Right ventricle myocardium inferior (tissue), 1 donor: ENCODE data around the gene IL1RL2. TPM values are rescaled to one million over a fixed set of nuclear protein-coding genes. Genes with fewer than 3 reads are reported as not detected.
A peak's percentile ranks its signal among the peaks of the same experiment; 100 is the strongest.

Experiments
- ATAC-seq: fragments of 200-7000 bp; cut with Tn5 transposase; one replicate; pipeline ENCODE4 v1.9.1; 2020; ENCODE audit warnings: mild to moderate bottlenecking, moderate library complexity
- DNase-seq: peaks from one replicate; pipeline ENCODE4 v3.0.0; 2021; ENCODE audit errors: missing footprints
- intact Hi-C: fragments of 100-400 bp; cut with DNase I; formaldehyde crosslinking; loops from one replicate; pipeline ENCODE4 v1.11.0; 2022
- long read RNA-seq: library from polyadenylated mRNA; unstranded; transcript quantifications from one replicate; pipeline ENCODE4 v2.0.0, GENCODE V29; 2021
- total RNA-seq: library from RNA; stranded (reverse); fragmentation: NEBNext Ultra II Directional; extraction: Animal tissue kit (Norgen Biotek cat#: 25700); gene quantifications from one replicate; pipeline ENCODE4 v1.2.1, GENCODE V29; 2021
- donor health status: DM: no; HTN: yes; CAD: no; lungs with severe emphysema.

Gene IL1RL2
- total RNA-seq = not detected
- long read RNA-seq = 0 reads

DNA sequence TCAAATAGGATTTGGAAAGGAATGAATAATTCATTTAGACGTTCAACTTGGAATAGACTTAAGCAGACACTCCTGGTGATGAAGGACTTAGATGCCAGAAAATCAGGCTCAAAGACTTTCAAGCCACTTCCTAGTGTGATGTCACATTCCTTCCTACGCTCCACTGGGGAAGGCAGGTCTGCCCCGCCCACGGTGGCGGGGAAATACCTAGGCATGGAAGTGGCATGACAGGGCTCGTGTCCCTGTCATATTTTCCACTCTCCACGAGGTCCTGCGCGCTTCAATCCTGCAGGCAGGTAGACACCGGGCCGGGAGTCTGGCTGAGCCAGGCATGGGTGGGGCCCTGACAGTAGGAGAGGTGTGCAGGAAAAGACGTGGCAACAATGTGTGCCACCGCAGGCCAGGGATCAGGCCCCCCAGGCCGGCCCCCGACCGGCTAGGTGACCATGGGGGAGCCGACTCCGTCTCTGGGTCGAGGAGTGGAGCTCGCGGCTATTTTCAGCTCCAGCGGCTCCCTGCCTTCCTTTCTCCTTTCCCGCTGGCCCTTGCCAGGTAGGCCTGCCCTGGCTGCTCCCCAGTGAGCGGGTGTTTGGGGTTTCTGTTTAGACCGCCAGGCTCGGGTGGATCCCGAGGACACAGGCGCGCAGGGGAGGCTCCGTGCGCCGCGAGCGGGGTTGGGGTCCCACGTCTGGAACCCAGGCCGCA is at the start of gene IL1RL2:
IL1RL2 (plus strand) TSS at position 233 of the 705 bp plus-strand sequence. CDS start 845 bp downstream, outside the sequence.
- peak; percentile 6 for ATAC-seq
- intact Hi-C loops = loop anchor here (5.0 kb wide), 1 partner anchor 55 kb away; no protein-coding TSS in a partner anchor
- no peak for DNase-seq

DNA sequence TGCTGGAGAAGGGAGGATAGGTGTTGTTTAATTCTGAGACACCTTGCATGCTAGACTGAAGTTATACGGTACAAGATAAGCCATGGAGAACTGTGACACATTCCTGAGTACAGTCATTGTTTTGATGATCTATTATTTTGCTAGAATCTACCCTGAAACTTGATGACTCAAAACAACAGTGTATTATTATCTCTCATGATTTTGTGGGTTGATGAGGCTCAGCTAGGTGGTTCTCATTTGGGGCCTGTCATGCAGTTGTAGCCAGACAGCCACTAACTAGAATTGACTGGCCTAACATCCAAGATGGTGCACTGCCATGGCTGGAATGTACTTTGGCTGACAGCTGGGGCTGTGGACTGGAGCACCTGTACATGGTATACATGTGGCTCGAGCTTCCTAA is 49.7 kb upstream of the IL1RL2 start:
- ATAC-seq (no peak), DNase-seq (no peak)
- intact Hi-C loops = no loop called here

DNA sequence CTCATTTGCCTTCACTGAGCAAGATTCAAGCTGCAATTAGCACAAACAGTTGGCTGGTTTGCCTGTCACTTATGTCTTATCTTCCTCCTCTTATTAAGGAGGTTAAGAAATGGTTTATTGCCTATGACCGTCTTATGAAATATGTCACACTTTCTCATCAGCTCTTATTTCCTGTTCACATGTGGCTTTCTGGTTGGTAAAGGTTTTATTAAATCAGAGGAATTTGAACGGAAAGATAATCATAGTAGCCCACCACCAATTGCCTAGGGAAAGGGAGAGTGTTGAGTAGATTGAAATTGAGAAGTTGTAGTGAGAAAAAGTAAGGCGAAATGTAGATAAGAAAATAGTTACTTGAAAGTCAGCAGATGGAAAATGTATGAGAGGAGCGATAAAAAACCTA is 48.5 kb upstream of the IL1RL2 start:
- no peak for ATAC-seq
- intact Hi-C loops = no loop called here
- DNase-seq = no peak

DNA sequence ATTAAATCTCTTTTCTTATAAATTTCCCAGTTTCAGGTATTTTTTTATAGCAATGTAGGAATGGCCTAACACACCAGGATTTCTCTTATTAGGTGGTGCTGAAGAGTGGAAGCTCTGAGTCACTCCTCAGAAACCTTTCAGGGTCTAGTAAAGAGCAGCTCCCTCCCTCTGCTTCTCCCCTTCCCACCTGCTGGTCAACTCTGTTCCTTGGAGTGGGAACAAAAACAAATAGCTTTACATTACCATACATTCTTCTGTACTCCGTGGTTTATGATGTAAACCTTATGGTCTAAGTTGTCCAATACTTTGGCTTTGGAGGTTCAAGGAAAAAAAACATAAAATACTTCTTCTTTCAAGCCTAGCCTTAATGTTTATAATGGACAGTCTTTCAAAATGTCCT is 47.0 kb upstream of the IL1RL2 start:
- intact Hi-C loops = loop anchor here (5.0 kb wide), 2 partner anchors 38 to 68 kb away; no protein-coding TSS in a partner anchor

DNA sequence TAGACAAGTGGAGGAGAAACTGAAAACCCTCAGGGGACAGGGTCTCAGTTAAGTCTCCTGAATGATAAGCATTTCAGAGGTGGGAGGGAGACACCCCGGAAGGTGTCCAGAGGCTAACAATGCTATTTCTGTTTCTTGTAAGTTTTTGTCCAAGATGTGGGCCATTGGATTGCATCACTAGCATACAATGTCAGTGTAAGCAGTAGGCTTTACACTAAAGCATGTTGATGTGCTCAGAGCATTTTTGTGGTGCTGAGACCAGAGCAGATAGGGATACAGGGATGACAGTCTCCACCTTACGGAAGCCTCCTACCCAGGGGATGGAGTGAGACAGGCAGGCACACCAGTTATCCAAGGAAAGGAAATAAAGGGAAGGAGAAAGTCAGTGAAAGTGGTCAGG is 46.4 kb upstream of the IL1RL2 start:
- DNase-seq = no peak
- intact Hi-C loops = loop anchor here (5.0 kb wide), 2 partner anchors 38 to 68 kb away; no protein-coding TSS in a partner anchor
- ATAC-seq = no peak

More for the DNA sequence above, 47.0 kb upstream of the IL1RL2 start:
- DNase-seq (no peak), ATAC-seq (no peak)

DNA sequence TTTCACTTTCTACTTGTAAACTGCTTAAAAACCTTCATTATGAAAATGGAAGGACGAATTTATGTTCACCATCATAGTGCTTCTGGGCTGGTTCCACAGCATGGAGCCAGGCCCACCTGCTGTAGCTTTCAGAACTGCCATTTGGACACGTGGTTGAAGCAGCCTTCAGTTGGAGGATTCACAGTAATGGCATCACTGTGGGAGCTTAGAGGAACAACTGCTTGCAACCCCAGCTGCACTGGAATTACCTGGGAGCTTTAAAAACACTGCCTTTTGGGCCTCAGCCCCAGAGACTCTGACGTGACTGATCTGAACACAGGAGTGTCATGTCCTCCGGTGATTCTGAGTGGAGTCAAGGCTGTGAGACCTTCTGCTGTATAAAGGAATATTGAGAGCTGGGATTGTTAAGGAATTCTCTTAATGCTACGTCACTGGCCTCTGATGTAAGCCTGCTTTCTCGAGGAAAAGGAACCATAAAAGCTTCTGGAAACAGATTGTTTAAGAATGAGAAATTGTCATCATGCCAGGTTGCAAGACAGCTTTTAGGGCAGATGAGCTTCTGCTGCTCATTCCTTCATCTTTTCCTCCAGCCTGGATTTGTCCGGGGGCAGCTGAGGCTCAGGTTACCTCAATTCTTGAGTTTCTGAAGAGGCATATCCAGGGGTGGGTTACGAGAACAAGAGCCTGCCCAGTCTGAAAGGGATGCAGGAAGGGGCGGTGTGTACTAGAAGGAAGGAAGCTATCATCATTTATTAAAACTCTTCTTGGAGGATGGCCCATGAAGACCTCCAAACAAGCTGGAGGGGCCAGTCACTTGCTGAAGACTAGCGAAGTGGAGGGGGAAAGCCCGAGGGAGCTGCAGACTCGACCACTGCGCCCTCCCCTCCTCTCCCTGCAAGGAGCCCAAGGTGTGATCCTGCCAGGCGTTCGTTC is 45.5 kb upstream of the IL1RL2 start:
- intact Hi-C loops = loop anchor here (5.0 kb wide), 2 partner anchors 39 to 69 kb away; no protein-coding TSS in a partner anchor
- no peak for ATAC-seq
- no peak for DNase-seq

DNA sequence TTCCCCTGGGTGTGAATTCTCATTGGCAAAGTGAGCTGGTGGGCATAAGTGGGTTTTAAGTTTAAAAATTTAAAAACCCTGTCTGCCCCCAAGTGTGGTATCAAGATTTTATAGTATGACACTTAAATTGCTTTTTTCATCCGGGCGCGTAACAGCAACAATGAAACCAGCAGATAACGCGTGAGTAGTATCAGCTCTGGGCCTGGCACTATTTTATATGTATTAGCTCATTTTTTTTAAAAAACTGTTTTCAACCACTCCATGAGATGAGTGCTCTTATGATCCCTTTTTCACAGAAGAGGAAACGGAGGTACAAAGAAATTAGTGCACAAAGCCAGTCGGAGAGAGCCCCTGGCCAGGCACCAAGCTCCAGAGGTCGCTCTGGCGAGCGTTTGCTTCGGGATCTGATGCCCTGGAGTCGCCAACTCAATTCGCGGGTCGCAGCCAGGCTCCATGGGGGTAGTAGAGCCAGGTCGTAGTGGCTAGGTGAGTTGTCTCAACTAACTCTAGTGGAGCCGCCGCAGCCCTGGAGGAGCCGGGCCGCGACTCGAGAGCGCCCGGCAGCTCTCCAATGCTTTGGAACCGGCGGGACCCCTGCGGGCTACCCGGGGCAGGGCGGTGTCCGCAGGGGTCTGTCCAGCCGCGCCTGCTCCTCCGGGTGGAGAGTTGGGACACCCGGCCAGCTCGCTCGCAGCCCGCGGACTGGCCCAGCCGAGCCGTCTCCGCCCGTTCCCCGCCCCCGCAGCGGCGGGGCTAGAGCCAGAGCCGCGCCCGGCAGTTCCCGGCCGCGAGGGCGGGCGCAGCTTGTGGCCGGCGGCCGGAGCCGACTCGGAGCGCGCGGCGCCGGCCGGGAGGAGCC is 44.6 kb upstream of the IL1RL2 start, which contains the start of gene IL1R1:
IL1R1 (plus strand) TSS at position 777 of the 859 bp plus-strand sequence. CDS start 14,979 bp downstream, outside the sequence.
- intact Hi-C loops = loop anchor here (5.0 kb wide), 2 partner anchors 40 to 70 kb away; no protein-coding TSS in a partner anchor
- ATAC-seq (peak; percentile 94), DNase-seq (peak; percentile 92)

DNA sequence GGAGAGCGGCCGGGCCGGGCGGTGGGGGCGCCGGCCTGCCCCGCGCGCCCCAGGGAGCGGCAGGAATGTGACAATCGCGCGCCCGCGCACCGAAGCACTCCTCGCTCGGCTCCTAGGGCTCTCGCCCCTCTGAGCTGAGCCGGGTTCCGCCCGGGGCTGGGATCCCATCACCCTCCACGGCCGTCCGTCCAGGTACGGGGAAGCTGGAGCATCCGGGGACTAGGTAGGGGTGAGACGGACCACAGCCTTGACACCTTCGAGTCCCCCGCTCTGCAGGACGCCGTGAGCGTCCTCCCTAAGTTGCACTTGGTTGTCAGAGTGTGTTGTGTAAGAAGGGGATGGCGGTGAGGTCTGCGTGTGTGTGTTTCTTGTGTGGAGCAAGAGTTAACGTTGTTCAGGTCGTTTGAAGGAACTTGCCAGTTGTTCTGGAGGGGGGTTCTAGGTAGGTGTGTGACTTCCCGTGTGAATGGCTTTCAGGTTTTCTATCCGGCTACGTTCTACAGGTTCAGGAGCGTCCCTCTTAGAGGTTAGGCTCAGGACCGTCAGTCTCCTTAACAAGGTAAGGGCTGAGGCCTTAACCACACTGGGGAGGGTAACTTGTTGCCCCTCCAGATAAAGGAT is 43.9 kb upstream of the IL1RL2 start:
- peak; percentile 80 for DNase-seq
- intact Hi-C loops = loop anchor here (5.0 kb wide), 2 partner anchors 41 to 71 kb away; no protein-coding TSS in a partner anchor

DNA sequence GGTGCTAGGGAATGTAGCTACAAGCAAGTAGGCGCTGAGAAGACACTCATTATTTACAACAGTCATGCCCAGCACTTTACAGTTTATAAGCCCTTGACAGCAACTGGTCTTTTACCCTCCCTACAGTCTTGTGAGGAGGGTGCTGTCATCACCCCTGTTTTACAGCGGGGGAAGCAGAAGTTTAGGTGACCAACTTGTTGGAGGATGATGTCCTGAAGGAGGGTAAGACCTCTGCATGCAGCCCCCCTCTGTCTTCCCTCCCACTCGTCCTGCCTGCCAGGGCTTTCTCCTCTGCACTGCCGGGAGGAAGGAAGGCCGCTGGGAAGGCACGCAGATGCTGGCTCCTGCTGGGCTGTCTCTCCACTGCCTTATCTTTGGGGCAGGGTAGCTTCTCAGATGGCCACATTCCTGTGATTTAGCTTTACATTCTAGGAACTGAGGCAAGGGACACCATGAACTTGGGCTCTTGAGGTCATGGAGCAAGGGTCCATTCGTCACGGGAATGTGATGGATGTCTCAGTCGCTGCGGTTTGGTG is 43.3 kb upstream of the IL1RL2 start:
- intact Hi-C loops = loop anchor here (5.0 kb wide), 2 partner anchors 41 to 71 kb away; no protein-coding TSS in a partner anchor
- no peak for DNase-seq
- peak; percentile 26 for ATAC-seq

More for the DNA sequence above, 43.9 kb upstream of the IL1RL2 start:
- ATAC-seq = no peak

DNA sequence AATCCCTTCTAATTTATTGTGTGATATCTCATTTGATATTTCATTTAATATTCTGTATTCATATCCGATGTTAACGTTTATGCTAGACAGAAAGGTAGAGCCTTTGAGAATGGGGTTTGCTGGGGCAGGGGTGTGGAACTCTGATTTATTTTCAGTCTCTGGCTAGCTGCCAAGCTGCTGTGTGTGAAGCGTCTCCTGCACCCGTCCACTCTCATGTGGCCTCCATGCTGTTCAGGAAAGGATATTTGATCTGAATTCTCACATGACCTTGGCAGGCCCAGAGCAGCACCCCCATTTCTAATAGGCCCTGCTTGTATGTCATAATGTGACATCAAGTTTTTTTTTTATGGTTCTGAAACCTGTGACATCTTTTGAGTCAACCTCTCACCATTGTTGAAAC is 42.7 kb upstream of the IL1RL2 start:
- intact Hi-C loops = loop anchor here (5.0 kb wide), 2 partner anchors 42 to 72 kb away; no protein-coding TSS in a partner anchor
- ATAC-seq (no peak), DNase-seq (no peak)

DNA sequence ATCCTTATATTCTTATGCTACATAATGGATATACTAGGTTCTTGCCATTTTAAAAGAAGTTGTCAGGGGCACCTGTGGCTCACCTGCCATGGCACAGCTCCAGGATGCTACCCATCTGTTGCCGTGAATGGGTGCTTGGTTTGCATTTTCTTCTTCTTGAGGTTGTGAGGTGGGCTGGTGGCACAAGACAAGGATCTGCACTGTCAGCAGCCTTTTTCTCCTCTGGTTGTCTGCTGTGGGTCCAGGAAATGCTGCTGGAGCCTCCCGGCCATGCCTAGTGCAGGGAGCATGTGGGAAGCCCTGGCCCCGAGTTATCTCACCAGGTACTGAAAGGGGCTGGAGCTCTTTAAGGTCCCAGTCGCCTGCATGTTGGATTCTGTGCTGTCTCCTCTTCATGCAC is 41.7 kb upstream of the IL1RL2 start:
- DNase-seq (no peak), ATAC-seq (no peak)
- intact Hi-C loops = no loop called here

DNA sequence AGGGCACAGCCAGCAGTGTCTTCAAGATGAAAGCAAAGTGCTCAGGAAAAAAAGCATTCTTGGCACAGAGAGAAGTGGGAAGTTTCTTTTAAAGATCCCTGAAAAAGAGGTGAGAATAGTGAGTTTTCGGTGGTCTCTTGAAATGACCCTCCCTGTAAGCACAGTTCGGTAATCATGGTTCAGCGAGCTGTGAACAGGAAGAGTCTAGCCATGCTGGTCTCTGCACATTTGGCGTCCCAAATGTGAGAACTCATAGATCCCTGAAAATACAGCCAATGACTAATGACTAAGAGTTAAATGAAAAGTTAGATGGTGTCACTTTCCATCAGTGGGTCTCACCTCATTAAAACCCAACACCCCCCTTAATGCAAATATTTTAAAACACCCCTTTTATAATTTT is 40.9 kb upstream of the IL1RL2 start:
- intact Hi-C loops = no loop called here
- no peak for DNase-seq

DNA sequence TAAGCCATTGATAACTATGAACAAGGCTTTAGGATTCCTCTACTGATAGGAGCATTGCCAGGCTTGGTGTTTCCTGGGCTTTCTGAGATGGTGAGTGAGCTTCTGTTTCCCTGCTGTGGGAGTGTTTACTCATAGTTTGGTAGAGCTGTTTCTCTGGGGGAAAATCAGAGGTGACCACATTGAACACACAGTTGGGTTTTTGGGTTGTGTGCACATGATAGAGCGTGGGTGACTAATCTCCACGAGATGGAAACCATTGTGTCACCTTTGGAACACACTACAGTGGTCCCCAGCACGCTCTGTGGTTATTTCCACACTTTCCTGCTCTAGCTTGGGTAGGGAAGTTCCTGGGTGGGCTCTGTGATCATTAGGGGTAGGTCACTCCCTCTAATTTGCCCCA is 38.9 kb upstream of the IL1RL2 start:
- DNase-seq (no peak), ATAC-seq (no peak)
- intact Hi-C loops = no loop called here

More for the DNA sequence above, 40.9 kb upstream of the IL1RL2 start:
- ATAC-seq = no peak

DNA sequence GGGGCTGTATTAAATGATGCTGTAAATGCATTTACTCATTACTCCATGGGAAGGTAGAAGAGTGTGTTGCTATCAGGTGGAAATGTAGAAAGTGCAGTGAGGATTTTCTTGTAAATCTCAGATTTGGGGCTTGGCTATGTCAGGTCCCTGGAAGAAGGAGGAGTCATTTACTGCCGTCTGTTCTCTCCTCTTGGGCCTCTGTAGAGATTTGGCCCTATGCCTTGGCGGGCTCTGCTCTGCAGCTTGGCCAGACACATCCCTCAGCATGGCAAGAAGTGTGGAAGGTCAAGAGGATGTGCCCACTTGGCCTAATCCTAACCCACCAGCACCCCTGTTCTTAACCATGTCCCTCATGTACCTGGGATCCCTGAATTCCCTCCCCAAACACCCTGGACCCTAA is 37.6 kb upstream of the IL1RL2 start:
- ATAC-seq (no peak), DNase-seq (no peak)
- intact Hi-C loops = no loop called here

DNA sequence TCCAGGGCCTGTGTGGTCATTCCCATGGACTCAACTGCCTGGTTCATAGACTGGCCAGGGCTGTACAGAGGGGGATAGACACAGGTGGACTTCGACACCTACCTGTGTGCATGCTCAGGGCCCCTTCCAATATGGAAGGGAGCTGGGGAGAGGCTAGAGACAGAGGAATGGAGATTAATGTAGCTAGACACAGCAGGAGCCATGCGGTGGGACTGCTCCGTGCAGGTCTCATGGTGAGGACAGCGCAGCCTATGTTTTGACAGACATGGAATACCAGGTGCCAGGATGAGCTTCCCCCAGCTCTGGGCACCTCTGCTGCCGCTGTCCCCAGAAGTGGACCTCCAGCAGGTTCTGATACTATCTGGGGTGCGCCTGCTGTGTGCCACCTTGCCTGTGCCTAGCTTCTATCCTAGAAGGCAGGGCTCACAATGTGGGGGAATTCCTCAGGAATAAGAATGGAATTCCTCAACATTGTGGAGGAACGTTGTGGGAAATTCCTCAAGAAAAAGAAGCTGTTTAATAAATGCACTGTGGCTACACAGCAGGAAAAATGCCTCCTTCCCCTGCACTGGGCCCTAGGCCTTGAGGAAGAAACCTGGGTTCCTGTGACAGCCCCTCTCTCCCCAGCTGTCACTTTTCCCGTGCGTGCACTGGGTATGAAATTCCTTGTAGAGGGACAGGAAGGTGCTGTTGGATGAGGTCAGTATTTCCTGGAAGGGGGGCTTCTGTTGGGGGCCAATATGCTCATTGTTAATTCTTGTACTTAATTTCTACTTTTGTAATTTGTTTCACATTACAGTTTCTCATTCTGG is 37.0 kb upstream of the IL1RL2 start:
- ATAC-seq (no peak), DNase-seq (no peak)
- intact Hi-C loops = no loop called here

DNA sequence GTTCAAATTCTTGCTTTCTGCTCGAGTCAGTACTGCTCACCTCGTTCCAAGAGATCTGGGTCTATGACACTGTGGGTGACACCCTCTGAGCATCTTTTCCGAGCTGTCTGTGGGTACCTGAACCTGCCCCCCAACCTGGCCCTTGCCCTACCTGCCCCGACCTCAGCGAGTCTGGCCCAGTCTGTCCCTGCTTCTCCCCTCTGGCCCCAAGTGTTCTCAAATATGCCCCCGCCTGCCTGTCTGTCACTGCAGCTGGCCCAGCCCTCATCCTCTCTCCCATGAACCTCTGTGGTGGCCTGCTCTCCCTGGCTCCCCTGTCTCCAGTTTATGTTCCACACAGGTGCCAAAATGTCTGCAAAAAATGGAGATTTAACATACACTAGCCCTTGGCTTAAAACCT is 32.5 kb upstream of the IL1RL2 start:
- DNase-seq = no peak
- ATAC-seq = no peak
- intact Hi-C loops = no loop called here
